Measurements from ENCODE around the gene CCDC70.

DNA sequence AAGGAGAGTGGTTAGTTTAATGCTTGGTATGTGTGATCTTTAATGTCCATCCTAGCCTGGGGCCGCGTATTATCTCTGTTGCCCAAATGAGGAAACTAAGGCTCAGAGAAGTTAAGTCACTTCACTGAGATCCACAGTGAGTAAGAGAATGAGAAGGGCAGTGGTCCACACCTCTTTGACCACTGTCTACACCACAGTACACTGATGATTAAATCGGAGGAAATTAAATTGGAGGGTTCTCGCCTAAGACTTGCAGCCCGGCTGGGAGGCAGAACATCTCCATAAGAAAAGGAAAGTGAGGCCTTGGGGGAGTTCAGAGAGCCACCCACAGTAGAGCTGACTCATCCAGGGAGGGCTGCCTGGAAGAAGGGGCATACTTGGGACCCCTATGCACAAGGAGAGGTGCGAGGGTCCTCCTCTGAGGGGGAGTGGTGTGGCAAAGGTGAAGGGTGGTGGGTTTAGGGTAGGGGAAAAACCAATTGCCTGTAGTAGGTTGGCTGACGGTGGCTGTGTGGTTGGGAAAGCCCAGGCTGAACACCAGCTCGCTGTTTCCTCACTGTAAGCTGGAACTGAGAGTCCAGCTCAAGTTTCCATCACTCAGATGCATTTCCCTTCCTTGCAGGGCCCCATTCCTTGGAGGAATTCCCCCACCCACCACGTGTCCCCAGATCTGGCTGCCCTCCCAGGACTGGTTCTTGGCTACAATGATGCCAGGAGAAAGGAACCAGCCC, 42.8 kb upstream of the CCDC70 start:
- TF ChIP-seq, protein P1, sequence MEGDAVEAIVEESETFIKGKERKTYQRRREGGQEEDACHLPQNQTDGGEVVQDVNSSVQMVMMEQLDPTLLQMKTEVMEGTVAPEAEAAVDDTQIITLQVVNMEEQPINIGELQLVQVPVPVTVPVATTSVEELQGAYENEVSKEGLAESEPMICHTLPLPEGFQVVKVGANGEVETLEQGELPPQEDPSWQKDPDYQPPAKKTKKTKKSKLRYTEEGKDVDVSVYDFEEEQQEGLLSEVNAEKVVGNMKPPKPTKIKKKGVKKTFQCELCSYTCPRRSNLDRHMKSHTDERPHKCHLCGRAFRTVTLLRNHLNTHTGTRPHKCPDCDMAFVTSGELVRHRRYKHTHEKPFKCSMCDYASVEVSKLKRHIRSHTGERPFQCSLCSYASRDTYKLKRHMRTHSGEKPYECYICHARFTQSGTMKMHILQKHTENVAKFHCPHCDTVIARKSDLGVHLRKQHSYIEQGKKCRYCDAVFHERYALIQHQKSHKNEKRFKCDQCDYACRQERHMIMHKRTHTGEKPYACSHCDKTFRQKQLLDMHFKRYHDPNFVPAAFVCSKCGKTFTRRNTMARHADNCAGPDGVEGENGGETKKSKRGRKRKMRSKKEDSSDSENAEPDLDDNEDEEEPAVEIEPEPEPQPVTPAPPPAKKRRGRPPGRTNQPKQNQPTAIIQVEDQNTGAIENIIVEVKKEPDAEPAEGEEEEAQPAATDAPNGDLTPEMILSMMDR (IDR thresholded peaks at IDR 0.05), result no peak
- TF ChIP-seq POLR2A (IDR thresholded peaks at IDR 0.05), result no peak
- TF ChIP-seq POLR2AphosphoS5 (IDR thresholded peaks at IDR 0.05), result no peak
- TF ChIP-seq EP300 (IDR thresholded peaks at IDR 0.05), result no peak
